Astrocyte (in vitro differentiated cells and primary cell): Measurements from ENCODE around the gene RBBP8. TPM values are rescaled to one million over a fixed set of nuclear protein-coding genes. Genes with fewer than 3 reads are reported as not detected.

ENCODE experiments used
- DNase-seq: peaks from one replicate; pipeline ENCODE4 v3.0.0-alpha.2; 2010; ENCODE audit warnings: low read depth
- FAIRE-seq: peaks from 2 replicates; lab custom pipeline; 2011; peaks lifted over from hg19 to GRCh38; lab: Jason Lieb, UNC
- H2AFZ ChIP-seq: 2 replicates; pipeline ENCODE4 v1.6.0; 2012; ENCODE audit warnings: low read depth, low read length, inconsistent platforms
- H3K27ac ChIP-seq: 2 replicates; pipeline ENCODE4 v1.5.1; 2011; ENCODE audit warnings: low read depth, low read length, inconsistent platforms
- H3K27me3 ChIP-seq: 2 replicates; pipeline ENCODE4 v1.6.0; 2011; ENCODE audit warnings: low read length, inconsistent platforms; ENCODE audit not compliant: insufficient read depth
- H3K36me3 ChIP-seq: 2 replicates; pipeline ENCODE4 v1.5.1; 2011; ENCODE audit warnings: low read length, inconsistent platforms; ENCODE audit not compliant: insufficient read depth
- H3K4me1 ChIP-seq: 2 replicates; pipeline ENCODE4 v1.5.1; 2011; ENCODE audit warnings: low read length, inconsistent platforms; ENCODE audit not compliant: insufficient read depth
- H3K4me2 ChIP-seq: 2 replicates; pipeline ENCODE4 v1.6.0; 2012; ENCODE audit warnings: low read length, inconsistent platforms
- H3K4me3 ChIP-seq: 2 replicates; pipeline ENCODE4 v1.5.1; 2011; ENCODE audit warnings: low read depth, mild to moderate bottlenecking, low read length, inconsistent platforms; ENCODE audit not compliant: insufficient read depth
- H3K79me2 ChIP-seq: 2 replicates; pipeline ENCODE4 v1.6.0; 2012; ENCODE audit warnings: mild to moderate bottlenecking, low read length, inconsistent platforms; ENCODE audit not compliant: insufficient read depth
- H3K9ac ChIP-seq: 2 replicates; pipeline ENCODE4 v1.6.0; 2012; ENCODE audit warnings: mild to moderate bottlenecking, low read length, inconsistent platforms
- H3K9me3 ChIP-seq: 2 replicates; pipeline ENCODE4 v1.5.1; 2012; ENCODE audit warnings: low read depth, mild to moderate bottlenecking, low read length, inconsistent platforms; ENCODE audit not compliant: insufficient read depth
- H4K20me1 ChIP-seq: 2 replicates; pipeline ENCODE4 v1.6.0; 2012; ENCODE audit warnings: low read length, inconsistent platforms; ENCODE audit not compliant: insufficient read depth
- H3K27ac Mint-ChIP-seq: one replicate; pipeline ENCODE4 v1.8.0; 2021; ENCODE audit warnings: mild to moderate bottlenecking, mixed read lengths; ENCODE audit not compliant: unreplicated experiment
- H3K27me3 Mint-ChIP-seq: one replicate; pipeline ENCODE4 v1.8.0; 2021; ENCODE audit warnings: low read depth, mixed read lengths; ENCODE audit not compliant: unreplicated experiment
- H3K36me3 Mint-ChIP-seq: one replicate; pipeline ENCODE4 v1.8.0; 2021; ENCODE audit warnings: low read depth, mixed read lengths; ENCODE audit not compliant: unreplicated experiment
- H3K4me1 Mint-ChIP-seq: one replicate; pipeline ENCODE4 v1.8.0; 2021; ENCODE audit warnings: low read depth, mixed read lengths; ENCODE audit not compliant: unreplicated experiment
- H3K4me3 Mint-ChIP-seq: one replicate; pipeline ENCODE4 v1.8.0; 2021; ENCODE audit warnings: mild to moderate bottlenecking, moderate library complexity, mixed read lengths; ENCODE audit not compliant: unreplicated experiment
- H3K9me3 Mint-ChIP-seq: one replicate; pipeline ENCODE4 v1.8.0; 2021; ENCODE audit warnings: mild to moderate bottlenecking, mixed read lengths; ENCODE audit not compliant: unreplicated experiment
- CTCF ChIP-seq: IDR thresholded peaks from 2 replicates; pipeline ENCODE4 v1.5.1; 2011; ENCODE audit warnings: low read depth, mild to moderate bottlenecking, inconsistent platforms, low read length, moderate library complexity; ENCODE audit not compliant: insufficient read depth
- EZH2 ChIP-seq: IDR thresholded peaks from 2 replicates; pipeline ENCODE4 v1.6.1; 2012; ENCODE audit warnings: mild to moderate bottlenecking, low read length, inconsistent platforms; ENCODE audit not compliant: insufficient read depth
- total RNA-seq: library from RNA; stranded (reverse); gene quantifications from 2 replicates; pipeline ENCODE4 v1.2.1, GENCODE V29; 2021

RBBP8 gene
- total RNA-seq, 1 donor from 2014 or later: 23.4 TPM

- no peak overlapping the region for H3K4me2 ChIP-seq
- Mint-ChIP-seq H3K27me3 (peaks cover 18% of the 10 kb centered on the region), H3K4me3 (no peak overlapping the region), H3K4me1 (peaks cover 8% of the 10 kb centered on the region), H3K9me3 (no peaks in the 10 kb centered on the region), H3K27ac (no peak overlapping the region), H3K36me3 (no peaks in the 10 kb centered on the region)
- no peak overlapping the region for H3K27ac ChIP-seq
- FAIRE-seq: no peak
- H3K9ac ChIP-seq: no peak overlapping the region
- no peaks in the 10 kb centered on the region for H3K9me3 ChIP-seq
- H3K27me3 ChIP-seq: no peaks in the 10 kb centered on the region
- TF ChIP-seq CTCF (no peak), EZH2 (no peak)
- no peaks in the 10 kb centered on the region for H3K79me2 ChIP-seq
- no peak for DNase-seq
- H3K4me1 ChIP-seq: no peaks in the 10 kb centered on the region
- H3K36me3 ChIP-seq: no peaks in the 10 kb centered on the region
- no peak overlapping the region for H3K4me3 ChIP-seq
- no peaks in the 10 kb centered on the region for H4K20me1 ChIP-seq
- H2AFZ ChIP-seq: no peak overlapping the region
Measured at GRCh38 chr18:23073996-23074606, 141.0 kb downstream of the RBBP8 start.

Other genes with a start within 250 kb of the RBBP8 start
- gene CABLES1, start 202.2 kb downstream of the RBBP8 start, total RNA-seq: 12.2 and 14.5 TPM in 2 replicates